Activated naive CD4-positive, alpha-beta T cell treated with anti-CD3 and anti-CD28 coated beads, Interleukin-2, amount 50 U/mL, for 24 hours (primary cell): ENCODE results near the gene TPST1.
A peak's percentile ranks its signal among the peaks of the same experiment; 100 is the strongest.

Experiments used
- H3K27ac Mint-ChIP-seq: one replicate; pipeline ENCODE4 v1.8.0; 2021; ENCODE audit warnings: mild to moderate bottlenecking, mixed read lengths
- H3K27me3 Mint-ChIP-seq: one replicate; pipeline ENCODE4 v1.8.0; 2021; ENCODE audit warnings: mixed read lengths
- H3K36me3 Mint-ChIP-seq: one replicate; pipeline ENCODE4 v1.8.0; 2021; ENCODE audit warnings: mixed read lengths
- H3K4me1 Mint-ChIP-seq: one replicate; pipeline ENCODE4 v1.8.0; 2021; ENCODE audit warnings: mixed read lengths
- H3K4me3 Mint-ChIP-seq: one replicate; pipeline ENCODE4 v1.8.0; 2021; ENCODE audit warnings: mild to moderate bottlenecking, mixed read lengths
- H3K9me3 Mint-ChIP-seq: one replicate; pipeline ENCODE4 v1.8.0; 2021; ENCODE audit warnings: mixed read lengths

The TPST1 gene

DNA sequence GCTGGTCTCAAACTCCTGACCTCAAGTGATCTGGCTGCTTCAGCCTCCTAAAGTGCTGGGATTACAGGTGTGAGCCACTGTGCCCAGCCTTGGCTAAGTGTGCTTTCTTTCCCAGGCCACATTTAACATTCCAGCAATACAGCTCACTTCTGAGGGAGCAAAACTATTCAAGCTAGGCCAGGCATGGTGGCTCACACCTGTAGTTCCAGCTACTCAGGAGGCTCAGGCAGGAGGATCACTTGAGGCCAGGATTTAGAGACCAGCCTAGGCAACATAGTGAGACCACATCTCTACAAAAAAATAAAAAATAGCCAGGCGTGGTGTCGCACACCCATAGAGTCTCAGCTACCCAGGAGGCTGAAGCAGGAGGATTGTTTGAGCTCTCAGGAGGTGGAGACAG lies 23.3 kb upstream of the TPST1 start:
- peaks cover 1% of the 10 kb centered on the region for H3K36me3 Mint-ChIP-seq
- no peak overlapping the region for H3K4me3 Mint-ChIP-seq
- no peaks in the 10 kb centered on the region for H3K4me1 Mint-ChIP-seq
- no peaks in the 10 kb centered on the region for H3K27me3 Mint-ChIP-seq
- no peak overlapping the region for H3K27ac Mint-ChIP-seq
- H3K9me3 Mint-ChIP-seq: no peaks in the 10 kb centered on the region

GRCh38 chr7:66182920-66183319 lies 22.2 kb upstream of the TPST1 start:
- Mint-ChIP-seq H3K4me1 (no peaks in the 10 kb centered on the region), H3K36me3 (peaks cover 1% of the 10 kb centered on the region), H3K27ac (no peak overlapping the region), H3K4me3 (no peak overlapping the region), H3K9me3 (no peaks in the 10 kb centered on the region), H3K27me3 (no peaks in the 10 kb centered on the region)

GRCh38 chr7:66183700-66184099 lies 21.4 kb upstream of the TPST1 start:
- Mint-ChIP-seq H3K9me3 (no peaks in the 10 kb centered on the region), H3K27me3 (no peaks in the 10 kb centered on the region), H3K36me3 (peaks cover 1% of the 10 kb centered on the region), H3K4me3 (no peak overlapping the region), H3K27ac (no peak overlapping the region), H3K4me1 (no peaks in the 10 kb centered on the region)

DNA sequence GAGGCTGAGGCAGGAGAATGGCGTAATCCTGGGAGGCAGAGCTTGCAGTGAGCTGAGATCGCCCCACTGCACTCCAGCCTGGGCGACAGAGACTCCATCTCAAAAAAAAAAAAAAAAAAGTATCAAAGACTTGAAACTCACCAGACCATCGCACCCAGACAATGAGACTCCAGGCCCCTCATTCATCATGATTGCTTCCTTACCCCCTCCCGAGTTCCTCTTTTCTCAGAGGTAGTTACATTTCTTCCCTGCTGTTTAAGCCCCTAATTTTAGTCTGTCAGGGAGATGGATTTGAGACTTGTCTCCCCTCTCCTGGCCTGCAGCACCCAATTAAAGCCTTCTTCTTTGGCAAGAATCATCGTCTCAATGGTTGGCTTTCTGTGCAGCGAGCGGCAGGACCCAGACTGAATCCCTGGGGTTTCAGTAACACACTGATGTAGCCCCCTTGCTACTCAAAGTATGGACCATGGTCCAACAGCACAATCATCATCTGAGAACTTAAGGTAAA lies 19.4 kb upstream of the TPST1 start:
- no peaks in the 10 kb centered on the region for H3K4me1 Mint-ChIP-seq
- H3K9me3 Mint-ChIP-seq: no peaks in the 10 kb centered on the region
- H3K27me3 Mint-ChIP-seq: no peaks in the 10 kb centered on the region
- no peak overlapping the region for H3K27ac Mint-ChIP-seq
- peaks cover 1% of the 10 kb centered on the region for H3K36me3 Mint-ChIP-seq
- H3K4me3 Mint-ChIP-seq: no peak overlapping the region

DNA sequence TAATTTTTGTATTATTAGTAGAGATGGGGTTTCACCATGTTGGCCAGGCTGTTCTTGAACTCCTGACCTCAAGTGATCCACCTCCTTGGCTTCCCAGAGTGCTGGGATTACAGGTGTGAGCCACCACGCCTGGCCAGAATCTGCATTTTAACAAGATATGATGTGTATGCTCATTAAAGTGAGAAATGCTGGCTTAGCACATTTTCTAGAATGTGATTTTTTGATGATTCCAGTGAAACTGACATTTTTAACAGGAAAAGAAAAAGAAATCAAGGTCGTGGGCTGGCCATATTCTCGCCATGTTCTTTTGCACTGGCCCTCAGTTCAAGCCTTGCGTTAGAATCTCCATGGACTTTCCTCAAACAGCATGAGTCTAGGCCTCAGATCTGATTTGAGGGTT lies 18.1 kb upstream of the TPST1 start:
- Mint-ChIP-seq H3K27me3 (no peaks in the 10 kb centered on the region), H3K36me3 (peaks cover 1% of the 10 kb centered on the region), H3K27ac (no peak overlapping the region), H3K9me3 (no peaks in the 10 kb centered on the region), H3K4me1 (no peaks in the 10 kb centered on the region), H3K4me3 (no peak overlapping the region)

GRCh38 chr7:66187905-66188304 lies 17.2 kb upstream of the TPST1 start:
- no peak overlapping the region for H3K27ac Mint-ChIP-seq
- H3K4me3 Mint-ChIP-seq: no peak overlapping the region
- H3K4me1 Mint-ChIP-seq: no peaks in the 10 kb centered on the region
- H3K27me3 Mint-ChIP-seq: no peaks in the 10 kb centered on the region
- H3K9me3 Mint-ChIP-seq: no peaks in the 10 kb centered on the region
- peaks cover 1% of the 10 kb centered on the region for H3K36me3 Mint-ChIP-seq

DNA sequence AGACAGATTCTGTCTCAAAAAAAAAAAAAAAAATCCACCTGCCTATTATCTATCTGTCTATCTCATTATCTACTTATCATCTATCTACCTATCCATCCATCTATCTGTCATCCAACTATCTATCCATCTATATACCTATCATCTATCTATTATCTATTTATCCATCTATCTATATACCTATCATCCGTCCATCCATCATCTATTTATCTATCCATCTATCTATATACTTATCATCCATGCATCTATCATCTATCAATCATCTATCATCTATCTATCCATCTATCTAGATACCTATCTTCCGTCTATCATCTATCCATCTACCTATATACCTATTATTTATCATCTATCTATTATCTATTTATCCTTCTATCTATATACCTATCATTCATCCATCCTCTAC lies 16.5 kb upstream of the TPST1 start:
- H3K4me1 Mint-ChIP-seq: no peaks in the 10 kb centered on the region
- no peaks in the 10 kb centered on the region for H3K9me3 Mint-ChIP-seq
- H3K4me3 Mint-ChIP-seq: no peak overlapping the region
- H3K36me3 Mint-ChIP-seq: peaks cover 1% of the 10 kb centered on the region
- H3K27ac Mint-ChIP-seq: no peak overlapping the region
- no peaks in the 10 kb centered on the region for H3K27me3 Mint-ChIP-seq

DNA sequence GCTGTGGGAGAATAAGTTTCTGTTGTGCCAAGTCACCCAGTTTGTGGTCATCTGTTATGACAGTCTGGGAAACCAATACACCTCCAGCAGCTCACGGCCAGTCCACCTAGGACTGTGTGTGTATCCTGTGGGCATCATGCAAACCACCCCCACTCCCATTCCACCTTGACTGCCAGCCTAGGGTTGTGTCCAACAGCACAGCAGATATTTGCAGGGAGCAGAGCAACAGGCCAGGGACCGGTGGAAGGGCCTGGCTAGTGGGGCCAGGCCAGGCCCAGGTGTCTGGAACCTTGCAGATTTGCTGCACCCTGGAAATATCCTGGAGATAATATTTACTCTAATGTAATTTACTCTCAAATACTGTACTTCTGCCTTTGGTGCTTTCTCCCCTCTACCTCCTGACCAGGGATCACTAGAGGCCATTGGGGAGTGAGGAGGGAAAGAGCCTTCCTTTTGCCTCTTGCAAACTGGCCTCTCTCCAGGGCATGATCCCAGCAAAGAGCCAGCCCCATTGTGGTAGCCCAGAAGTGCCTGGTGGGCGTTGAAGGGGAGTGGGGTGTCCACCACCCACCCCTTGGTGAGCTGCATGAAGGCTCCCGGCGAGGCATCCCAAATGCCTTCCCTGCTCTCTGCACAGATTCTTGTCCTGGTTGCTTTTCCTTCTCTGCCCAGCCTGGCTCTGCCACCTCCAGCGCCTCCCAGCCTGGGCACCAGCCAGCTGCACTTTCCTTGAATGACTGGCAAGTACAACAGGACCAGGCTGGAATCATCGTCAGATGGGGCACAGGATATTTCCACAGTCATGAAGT lies 15.2 kb upstream of the TPST1 start:
- no peaks in the 10 kb centered on the region for H3K9me3 Mint-ChIP-seq
- no peak overlapping the region for H3K4me3 Mint-ChIP-seq
- peaks cover 1% of the 10 kb centered on the region for H3K36me3 Mint-ChIP-seq
- no peaks in the 10 kb centered on the region for H3K27me3 Mint-ChIP-seq
- no peak overlapping the region for H3K27ac Mint-ChIP-seq
- no peaks in the 10 kb centered on the region for H3K4me1 Mint-ChIP-seq

- Mint-ChIP-seq H3K27ac (no peak overlapping the region), H3K9me3 (no peaks in the 10 kb centered on the region), H3K4me3 (no peak overlapping the region), H3K36me3 (peaks cover 1% of the 10 kb centered on the region), H3K27me3 (no peaks in the 10 kb centered on the region), H3K4me1 (no peaks in the 10 kb centered on the region)
Measured at GRCh38 chr7:66190504-66190857, 14.7 kb upstream of the TPST1 start.

DNA sequence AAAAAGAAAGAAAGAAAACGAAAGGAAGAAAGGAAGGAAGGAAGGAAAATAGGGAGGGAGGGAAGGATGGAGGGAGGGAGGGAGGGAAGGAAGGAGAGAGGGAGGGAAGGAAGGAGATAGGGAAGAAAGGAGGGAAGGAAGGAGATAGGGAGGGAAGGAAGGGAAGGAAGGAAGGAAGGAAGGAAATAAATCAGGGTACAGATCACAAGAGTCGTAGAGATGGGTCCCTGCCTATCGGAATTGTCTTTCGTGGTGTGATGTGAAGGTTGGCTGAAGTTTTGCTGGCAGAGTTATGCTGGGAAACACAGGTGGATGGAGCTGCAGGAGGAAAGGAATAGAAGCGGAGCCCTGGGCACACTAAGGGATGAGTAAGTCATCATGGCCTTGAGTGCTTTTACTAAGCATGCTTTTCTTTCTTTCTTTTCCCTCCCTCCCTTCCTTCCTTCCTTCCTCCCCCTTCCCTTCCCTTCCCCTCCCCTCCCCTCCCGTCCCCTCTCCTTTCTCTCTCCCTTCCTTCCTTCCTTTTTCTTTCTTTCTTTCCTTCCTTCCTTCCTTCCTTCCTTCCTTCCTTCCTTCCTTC lies 11.9 kb upstream of the TPST1 start:
- Mint-ChIP-seq H3K27ac (no peak overlapping the region), H3K27me3 (no peaks in the 10 kb centered on the region), H3K4me3 (no peak overlapping the region), H3K9me3 (no peaks in the 10 kb centered on the region), H3K4me1 (no peaks in the 10 kb centered on the region), H3K36me3 (no peaks in the 10 kb centered on the region)

DNA sequence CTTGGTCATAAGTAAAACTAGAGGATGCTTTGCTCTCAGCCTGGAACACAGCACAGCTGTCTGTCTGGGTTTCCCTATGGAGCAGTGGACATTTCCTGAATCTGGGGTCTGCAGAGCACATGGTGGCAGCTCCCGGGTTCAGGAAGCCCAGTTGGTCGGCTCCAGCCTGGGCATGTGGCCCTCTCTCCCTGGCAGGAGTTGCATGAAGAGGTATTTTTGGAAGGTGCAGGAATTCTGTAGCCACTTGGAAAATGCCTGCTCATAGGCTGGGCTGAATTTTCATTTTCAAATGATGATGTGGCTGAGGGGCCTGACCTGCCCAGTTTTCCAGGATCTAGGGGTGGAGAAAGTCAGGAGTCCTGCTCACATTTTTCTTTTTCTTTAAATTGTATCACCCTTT lies 6.7 kb upstream of the TPST1 start:
- H3K27ac Mint-ChIP-seq: no peak overlapping the region
- H3K4me3 Mint-ChIP-seq: no peak overlapping the region
- peaks cover 11% of the 10 kb centered on the region for H3K4me1 Mint-ChIP-seq
- no peaks in the 10 kb centered on the region for H3K9me3 Mint-ChIP-seq
- no peaks in the 10 kb centered on the region for H3K36me3 Mint-ChIP-seq
- no peaks in the 10 kb centered on the region for H3K27me3 Mint-ChIP-seq

DNA sequence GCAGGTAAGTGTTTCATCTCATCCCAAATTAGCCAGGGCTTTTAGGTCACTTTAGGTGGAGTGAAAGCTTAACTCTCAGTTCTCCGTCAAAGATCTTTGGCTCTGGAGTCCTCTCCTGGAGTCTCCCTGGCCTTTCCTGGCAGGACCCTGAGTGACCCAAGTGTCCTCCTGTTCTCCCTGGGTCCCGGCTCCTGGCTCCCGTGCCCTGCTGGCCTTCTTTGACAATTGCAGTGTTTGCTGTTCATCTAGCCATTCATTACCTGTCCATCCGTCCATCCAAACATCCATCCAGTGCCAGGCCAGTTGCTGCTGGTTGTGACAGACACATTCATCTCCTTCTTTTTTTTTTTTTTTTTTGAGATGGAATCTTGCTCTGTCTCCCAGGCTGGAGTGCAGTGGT lies 6.2 kb upstream of the TPST1 start:
- Mint-ChIP-seq H3K4me3 (no peak overlapping the region), H3K36me3 (no peaks in the 10 kb centered on the region), H3K27me3 (no peaks in the 10 kb centered on the region), H3K4me1 (peaks cover 11% of the 10 kb centered on the region), H3K9me3 (no peaks in the 10 kb centered on the region), H3K27ac (no peak overlapping the region)

GRCh38 chr7:66202441-66202840 lies 2.7 kb upstream of the TPST1 start:
- Mint-ChIP-seq H3K4me1 (peaks cover 34% of the 10 kb centered on the region), H3K27ac (no peak overlapping the region), H3K36me3 (no peaks in the 10 kb centered on the region), H3K9me3 (no peaks in the 10 kb centered on the region), H3K4me3 (no peak overlapping the region), H3K27me3 (no peaks in the 10 kb centered on the region)

- Mint-ChIP-seq H3K27ac (peak overlapping the region; percentile 36), H3K27me3 (no peaks in the 10 kb centered on the region), H3K4me1 (peaks cover 49% of the 10 kb centered on the region), H3K36me3 (no peaks in the 10 kb centered on the region), H3K4me3 (peak overlapping the region; percentile 86), H3K9me3 (no peaks in the 10 kb centered on the region)
Measured at GRCh38 chr7:66205741-66206090, 582 bp downstream of the TPST1 start.

GRCh38 chr7:66206119-66206933 lies 1.2 kb downstream of the TPST1 start:
- H3K9me3 Mint-ChIP-seq: no peaks in the 10 kb centered on the region
- H3K36me3 Mint-ChIP-seq: no peaks in the 10 kb centered on the region
- H3K27me3 Mint-ChIP-seq: no peaks in the 10 kb centered on the region
- peak overlapping the region; percentile 36 for H3K27ac Mint-ChIP-seq
- peaks cover 49% of the 10 kb centered on the region for H3K4me1 Mint-ChIP-seq
- peak overlapping the region; percentile 86 for H3K4me3 Mint-ChIP-seq

DNA sequence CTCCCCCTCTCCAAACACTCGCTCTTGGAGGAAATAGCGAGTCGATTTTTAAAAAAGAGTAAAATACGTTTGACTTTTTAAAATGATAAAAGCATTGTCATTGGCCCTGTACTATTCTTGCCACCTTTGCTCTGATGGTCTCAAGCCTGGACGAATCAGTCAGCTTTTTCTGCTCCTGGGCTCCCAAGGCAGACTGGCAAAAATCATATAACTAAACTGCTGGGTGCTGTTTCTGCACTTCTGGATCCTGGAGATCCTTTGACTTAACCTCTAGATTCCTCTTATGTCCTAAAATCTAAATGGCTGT lies 1.8 kb downstream of the TPST1 start:
- H3K27me3 Mint-ChIP-seq: no peaks in the 10 kb centered on the region
- peak overlapping the region; percentile 86 for H3K4me3 Mint-ChIP-seq
- peaks cover 49% of the 10 kb centered on the region for H3K4me1 Mint-ChIP-seq
- H3K27ac Mint-ChIP-seq: no peak overlapping the region
- no peaks in the 10 kb centered on the region for H3K9me3 Mint-ChIP-seq
- H3K36me3 Mint-ChIP-seq: no peaks in the 10 kb centered on the region
